Measurements from ENCODE around the gene RHBDL1.

Gene RHBDL1

GRCh38 chr16:706189-707061 lies 31.0 kb downstream of the RHBDL1 start:
- H3K4me3 ChIP-seq, result peak overlapping the region; percentile 57
- no peak for DNase-seq (ENCODE audit: low spot score)
- TF ChIP-seq CTCF (IDR thresholded peaks at IDR 0.05), result no peak
- H3K27ac ChIP-seq, result no peak overlapping the region

- TF ChIP-seq CTCF (IDR thresholded peaks at IDR 0.05), result no peak
- DNase-seq (ENCODE audit: low spot score), result no peak
- no peak overlapping the region for H3K27ac ChIP-seq
- H3K4me3 ChIP-seq, result no peak overlapping the region
These were observed 31.6 kb downstream of the RHBDL1 start for GRCh38 chr16:707062-707538.

GRCh38 chr16:708019-708418 lies 32.5 kb downstream of the RHBDL1 start:
- TF ChIP-seq CTCF (IDR thresholded peaks at IDR 0.05), result no peak
- Histone ChIP-seq H3K4me3 (no peak overlapping the region), H3K27ac (no peak overlapping the region)
- no peak for DNase-seq (ENCODE audit: low spot score)

GRCh38 chr16:708959-709358 lies 33.5 kb downstream of the RHBDL1 start:
- TF ChIP-seq CTCF (IDR thresholded peaks at IDR 0.05), result no peak
- no peak overlapping the region for H3K27ac ChIP-seq
- DNase-seq (ENCODE audit: low spot score), result no peak
- H3K4me3 ChIP-seq, result no peak overlapping the region

- no peak for TF ChIP-seq CTCF (IDR thresholded peaks at IDR 0.05)
- Histone ChIP-seq H3K27ac (no peak overlapping the region), H3K4me3 (no peak overlapping the region)
- no peak for DNase-seq (ENCODE audit: low spot score)
These were observed 34.4 kb downstream of the RHBDL1 start for GRCh38 chr16:709566-710499.

- no peak for TF ChIP-seq CTCF (IDR thresholded peaks at IDR 0.05)
- DNase-seq (ENCODE audit: low spot score), result no peak
- Histone ChIP-seq H3K27ac (no peak overlapping the region), H3K4me3 (no peak overlapping the region)
These were observed 35.1 kb downstream of the RHBDL1 start for GRCh38 chr16:710500-711075.
